K562 (cell line): ENCODE results near the gene DDRGK1. TPM values are rescaled to one million over a fixed set of nuclear protein-coding genes. Genes with fewer than 3 reads are reported as not detected.
A peak's percentile ranks its signal among the peaks of the same experiment; 100 is the strongest.

ENCODE experiments used
- HDAC2 ChIP-seq: fragments of 450-650 bp; IDR thresholded peaks from 2 replicates; pipeline ENCODE4 v1.6.1; 2016; ENCODE audit warnings: mild to moderate bottlenecking
- NR2C1 ChIP-seq, 2 experiments: fragments of 450-650 bp; IDR thresholded peaks; 2 replicates each; pipeline ENCODE4 v1.6.1; 2017; ENCODE audit warnings: mild to moderate bottlenecking in 2 of 2, antibody characterized with exemption in 1 of 2, inconsistent platforms in 1 of 2, missing compliant biosample characterization in 1 of 2, missing genetic modification characterization in 1 of 2
- TAF1 ChIP-seq: IDR thresholded peaks from 2 replicates; pipeline ENCODE4 v1.6.1; 2011; ENCODE audit warnings: mild to moderate bottlenecking, low read length, moderate library complexity; ENCODE audit not compliant: insufficient read depth, control insufficient read depth, severe bottlenecking; ENCODE audit errors: extremely low read depth
- polyA plus RNA-seq, 8 experiments: library from polyadenylated mRNA; depleted of rRNA in 4 of 8; stranded (reverse) in 5 of 8; unstranded in 3 of 8; fragments of >200 nt; fragmentation: Nextera tagmentation in 2 of 8; fragmentation: Illumina TruSeq in 1 of 8; extraction: Ambion mirVana in 2 of 8; extraction: Trizol in 1 of 8; gene quantifications; 2 replicates each; pipeline versions ENCODE4 v1.2.1 to v1.2.3, GENCODE V29; 2011 to 2014; ENCODE audit warnings: inconsistent platforms in 1 of 8, missing spikeins in 1 of 8
- total RNA-seq, 7 experiments: library from RNA; depleted of rRNA in 6 of 7; stranded (reverse); fragments of >200 nt in 6 of 7; fragmentation: Illumina TruSeq in 2 of 7; extraction: Trizol in 2 of 7; gene quantifications; 2 replicates each; pipeline versions ENCODE4 v1.2.1 to v1.2.3, GENCODE V29; 2011 to 2021; ENCODE audit warnings: low replicate concordance in 1 of 7
- TF ChIP-seq, protein P1 (sequence below): fragments of 450-650 bp; IDR thresholded peaks from 2 replicates; pipeline ENCODE4 v1.7.1; 2018; ENCODE audit warnings: mild to moderate bottlenecking, low read depth; ENCODE audit not compliant: partially characterized antibody
- TF ChIP-seq, protein P2 (sequence below): fragments of 250-450 bp; sonication (Bioruptor Pico); IDR thresholded peaks from 2 replicates; pipeline ENCODE4 v1.5.0; 2020; ENCODE audit warnings: mild to moderate bottlenecking

Gene DDRGK1
- total and polyA plus RNA-seq, 9 of the 15 experiments (the other 6 are each of a cell fraction or from before 2014, with no cell fraction given): 2.3 to 54.4 (median 29.1) TPM

DNA sequence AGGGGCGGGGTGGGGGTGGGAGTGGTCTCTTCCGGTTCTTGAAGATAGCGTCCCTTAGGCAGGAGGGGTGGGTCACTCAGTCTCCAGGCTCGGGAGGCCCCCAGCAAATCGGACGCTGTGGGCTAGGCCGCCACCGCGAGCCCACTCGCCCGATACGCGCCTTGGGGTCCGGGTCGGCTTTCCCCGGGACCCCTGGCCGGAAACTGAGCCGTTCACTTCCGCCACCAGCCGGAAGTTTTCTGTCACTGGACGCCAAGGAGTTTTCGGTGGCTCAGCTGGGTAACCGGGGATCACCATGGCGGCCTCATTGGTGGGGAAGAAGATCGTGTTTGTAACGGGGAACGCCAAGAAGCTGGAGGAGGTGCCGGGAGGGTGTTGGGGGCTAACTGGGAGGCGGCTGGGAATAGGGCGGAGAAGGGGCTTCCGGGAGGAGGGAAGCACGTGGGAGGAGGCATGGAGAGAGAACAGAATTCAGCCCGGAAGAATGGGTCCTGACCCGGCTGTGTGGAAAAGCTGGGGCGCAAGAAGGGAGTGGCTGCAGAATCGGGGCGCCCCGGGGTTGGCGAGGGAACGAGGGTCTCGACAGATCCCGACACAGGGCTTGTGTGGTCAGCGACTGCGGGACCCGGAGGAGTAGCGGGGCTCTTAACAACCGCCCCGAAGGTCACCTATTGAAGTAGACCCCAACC, 4.9 kb upstream of the DDRGK1 start, which contains the start of gene ITPA (continued):
- TF ChIP-seq, protein P1, sequence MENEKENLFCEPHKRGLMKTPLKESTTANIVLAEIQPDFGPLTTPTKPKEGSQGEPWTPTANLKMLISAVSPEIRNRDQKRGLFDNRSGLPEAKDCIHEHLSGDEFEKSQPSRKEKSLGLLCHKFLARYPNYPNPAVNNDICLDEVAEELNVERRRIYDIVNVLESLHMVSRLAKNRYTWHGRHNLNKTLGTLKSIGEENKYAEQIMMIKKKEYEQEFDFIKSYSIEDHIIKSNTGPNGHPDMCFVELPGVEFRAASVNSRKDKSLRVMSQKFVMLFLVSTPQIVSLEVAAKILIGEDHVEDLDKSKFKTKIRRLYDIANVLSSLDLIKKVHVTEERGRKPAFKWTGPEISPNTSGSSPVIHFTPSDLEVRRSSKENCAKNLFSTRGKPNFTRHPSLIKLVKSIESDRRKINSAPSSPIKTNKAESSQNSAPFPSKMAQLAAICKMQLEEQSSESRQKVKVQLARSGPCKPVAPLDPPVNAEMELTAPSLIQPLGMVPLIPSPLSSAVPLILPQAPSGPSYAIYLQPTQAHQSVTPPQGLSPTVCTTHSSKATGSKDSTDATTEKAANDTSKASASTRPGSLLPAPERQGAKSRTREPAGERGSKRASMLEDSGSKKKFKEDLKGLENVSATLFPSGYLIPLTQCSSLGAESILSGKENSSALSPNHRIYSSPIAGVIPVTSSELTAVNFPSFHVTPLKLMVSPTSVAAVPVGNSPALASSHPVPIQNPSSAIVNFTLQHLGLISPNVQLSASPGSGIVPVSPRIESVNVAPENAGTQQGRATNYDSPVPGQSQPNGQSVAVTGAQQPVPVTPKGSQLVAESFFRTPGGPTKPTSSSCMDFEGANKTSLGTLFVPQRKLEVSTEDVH: peak; percentile 79
- TF ChIP-seq NR2C1 (IDR thresholded peaks at IDR 0.05): peak; percentile 67
- TF ChIP-seq NR2C1 (tag; IDR thresholded peaks at IDR 0.05): peak; percentile 73
- peak; percentile 89 for TF ChIP-seq HDAC2
- TF ChIP-seq, protein P2, sequence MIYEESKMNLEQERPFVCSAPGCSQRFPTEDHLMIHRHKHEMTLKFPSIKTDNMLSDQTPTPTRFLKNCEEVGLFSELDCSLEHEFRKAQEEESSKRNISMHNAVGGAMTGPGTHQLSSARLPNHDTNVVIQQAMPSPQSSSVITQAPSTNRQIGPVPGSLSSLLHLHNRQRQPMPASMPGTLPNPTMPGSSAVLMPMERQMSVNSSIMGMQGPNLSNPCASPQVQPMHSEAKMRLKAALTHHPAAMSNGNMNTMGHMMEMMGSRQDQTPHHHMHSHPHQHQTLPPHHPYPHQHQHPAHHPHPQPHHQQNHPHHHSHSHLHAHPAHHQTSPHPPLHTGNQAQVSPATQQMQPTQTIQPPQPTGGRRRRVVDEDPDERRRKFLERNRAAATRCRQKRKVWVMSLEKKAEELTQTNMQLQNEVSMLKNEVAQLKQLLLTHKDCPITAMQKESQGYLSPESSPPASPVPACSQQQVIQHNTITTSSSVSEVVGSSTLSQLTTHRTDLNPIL (CRISPR knock-in tag): no peak
- peak; percentile 53 for TF ChIP-seq TAF1
